ENCODE measurements around the gene DHDDS. TPM values are rescaled to one million over a fixed set of nuclear protein-coding genes. Genes with fewer than 3 reads are reported as not detected.

The DHDDS gene
- polyA plus RNA-seq, 1 donor from 2014 or later = 28.9 TPM

Other genes starting within 250 kb of the DHDDS start
- gene CATSPER4, start 241.7 kb upstream of the DHDDS start, polyA plus RNA-seq = not detected in 2 replicates
- gene CEP85, start 198.1 kb upstream of the DHDDS start, polyA plus RNA-seq = 20.5 and 26.2 TPM in 2 replicates
- gene SH3BGRL3, start 152.2 kb upstream of the DHDDS start, polyA plus RNA-seq = 7.5 and 12.8 TPM in 2 replicates
- 18.5 and 19.4 TPM in 2 replicates for gene UBXN11, start 125.7 kb upstream of the DHDDS start, polyA plus RNA-seq
- gene CD52, start 114.4 kb upstream of the DHDDS start, polyA plus RNA-seq = not detected in 2 replicates
- gene CRYBG2, start 78.2 kb upstream of the DHDDS start, polyA plus RNA-seq = 0.18 and 2.5 TPM in 2 replicates
- gene ZNF683, start 59.6 kb upstream of the DHDDS start, polyA plus RNA-seq = not detected in 2 replicates
- 0.94 and 1.0 TPM in 2 replicates for gene LIN28A, start 21.5 kb upstream of the DHDDS start, polyA plus RNA-seq
- gene HMGN2, start 40.1 kb downstream of the DHDDS start, polyA plus RNA-seq = 615 and 621 TPM in 2 replicates
- gene RPS6KA1, start 97.4 kb downstream of the DHDDS start, polyA plus RNA-seq = 4.9 and 7.9 TPM in 2 replicates